Glutamatergic neuron (in vitro differentiated cells): Measurements from ENCODE around the gene AMIGO3. TPM values are rescaled to one million over a fixed set of nuclear protein-coding genes. Genes with fewer than 3 reads are reported as not detected.

Source experiments
- DNase-seq: peaks from one replicate; pipeline ENCODE4 v3.0.0; 2022
- H3K27ac Mint-ChIP-seq: one replicate; pipeline ENCODE4 v1.8.0; 2020; ENCODE audit warnings: mild to moderate bottlenecking, mixed read lengths, inconsistent platforms; ENCODE audit not compliant: unreplicated experiment
- H3K27me3 Mint-ChIP-seq: one replicate; pipeline ENCODE4 v1.8.0; 2020; ENCODE audit warnings: mild to moderate bottlenecking, moderate library complexity, mixed read lengths, inconsistent platforms; ENCODE audit not compliant: unreplicated experiment
- H3K36me3 Mint-ChIP-seq: one replicate; pipeline ENCODE4 v1.8.0; 2020; ENCODE audit warnings: mild to moderate bottlenecking, mixed read lengths, inconsistent platforms; ENCODE audit not compliant: unreplicated experiment
- H3K4me1 Mint-ChIP-seq: one replicate; pipeline ENCODE4 v1.8.0; 2020; ENCODE audit warnings: mild to moderate bottlenecking, low read depth, mixed read lengths, inconsistent platforms; ENCODE audit not compliant: unreplicated experiment
- H3K4me3 Mint-ChIP-seq: one replicate; pipeline ENCODE4 v1.8.0; 2020; ENCODE audit warnings: mild to moderate bottlenecking, mixed read lengths, inconsistent platforms; ENCODE audit not compliant: unreplicated experiment
- H3K9me3 Mint-ChIP-seq: one replicate; pipeline ENCODE4 v1.8.0; 2020; ENCODE audit warnings: mild to moderate bottlenecking, moderate library complexity, mixed read lengths, inconsistent platforms; ENCODE audit not compliant: unreplicated experiment
- CTCF ChIP-seq: fragments of 200-600 bp; sonication (generic); IDR thresholded peaks from one replicate; pipeline ENCODE4 v1.5.0; 2021; ENCODE audit not compliant: partially characterized antibody, unreplicated experiment
- total RNA-seq: library from RNA; stranded (reverse); fragmentation: NEBNext Ultra II Directional; extraction: Animal tissue kit (Norgen Biotek cat#: 25700); gene quantifications from one replicate; pipeline ENCODE4 v1.2.1, GENCODE V29; 2021; ENCODE audit not compliant: unreplicated experiment

The AMIGO3 gene
- total RNA-seq, 1 donor from 2014 or later, result 1.4 TPM

GRCh38 chr3:49725906-49726681, 6.6 kb upstream of the AMIGO3 start:
- H3K4me3 Mint-ChIP-seq, result no peak overlapping the region
- H3K4me1 Mint-ChIP-seq, result no peaks in the 10 kb centered on the region
- no peak overlapping the region for H3K27ac Mint-ChIP-seq
- peaks cover 5% of the 10 kb centered on the region for H3K9me3 Mint-ChIP-seq
- H3K27me3 Mint-ChIP-seq, result no peaks in the 10 kb centered on the region
- TF ChIP-seq CTCF, result no peak
- no peaks in the 10 kb centered on the region for H3K36me3 Mint-ChIP-seq
- no peak for DNase-seq

- Mint-ChIP-seq H3K27me3 (peaks cover 13% of the 10 kb centered on the region), H3K4me3 (peak overlapping the region; percentile 94), H3K4me1 (peaks cover 3% of the 10 kb centered on the region), H3K9me3 (peaks cover 12% of the 10 kb centered on the region), H3K27ac (peak overlapping the region; percentile 87), H3K36me3 (no peaks in the 10 kb centered on the region)
- TF ChIP-seq CTCF, result no peak
- DNase-seq, result no peak
Measured at GRCh38 chr3:49724586-49724985, 5.1 kb upstream of the AMIGO3 start.

DNA sequence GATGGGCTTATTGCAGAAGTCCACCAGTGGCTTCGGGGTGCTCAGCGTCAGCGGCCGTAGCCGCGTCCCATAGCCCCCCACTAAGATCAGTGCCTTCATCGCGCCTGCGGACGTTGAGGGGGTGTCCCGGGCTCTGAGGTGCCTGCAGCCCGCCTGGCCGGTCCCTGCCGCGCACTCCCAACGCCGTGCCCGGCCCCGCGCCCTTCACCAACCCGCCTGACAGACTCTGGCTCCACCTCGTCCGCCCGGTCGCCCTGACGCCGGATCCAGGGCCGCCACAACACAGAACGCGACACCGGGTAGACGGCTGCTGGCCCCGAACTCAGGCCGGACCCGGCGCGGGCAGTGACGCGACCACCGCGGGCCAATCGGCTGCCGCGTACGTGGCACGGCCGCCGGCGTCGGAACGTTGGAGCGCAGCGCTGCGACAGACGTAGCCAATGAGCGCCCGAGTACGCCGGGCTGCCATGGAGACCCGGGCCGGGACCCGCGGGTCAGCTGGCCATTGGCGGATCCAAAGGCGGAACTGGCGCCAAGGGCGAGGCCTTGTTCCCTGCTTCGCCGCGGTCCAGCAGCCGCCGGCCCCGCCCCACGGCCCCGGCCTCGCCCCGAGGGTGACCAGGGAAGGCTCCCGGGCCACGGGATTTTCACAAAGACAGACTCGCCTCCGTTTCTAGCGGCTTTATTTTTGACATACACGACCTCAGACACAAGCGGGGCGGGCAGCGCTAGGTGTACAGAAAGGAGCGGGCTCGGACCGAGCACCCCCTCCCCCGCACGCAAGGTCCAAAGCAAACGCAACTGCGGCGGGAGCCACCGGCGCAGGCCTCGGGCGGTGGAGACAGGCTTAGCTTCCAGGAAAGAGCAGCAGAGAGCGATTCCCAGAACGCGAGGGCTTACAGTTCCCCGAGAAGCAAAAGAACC, 4.4 kb upstream of the AMIGO3 start, which contains the start of gene GMPPB:
Gene GMPPB (minus strand): TSS at position 324 of the 924 bp plus-strand sequence. CDS start 225 bp downstream, at position 99.
- peak; percentile 97 for DNase-seq
- Mint-ChIP-seq H3K9me3 (peaks cover 16% of the 10 kb centered on the region), H3K27me3 (peaks cover 15% of the 10 kb centered on the region), H3K4me1 (peaks cover 3% of the 10 kb centered on the region), H3K36me3 (no peaks in the 10 kb centered on the region), H3K4me3 (peak within 1 kb of the TSS; percentile 94), H3K27ac (peak within 1 kb of the TSS; percentile 87)
- TF ChIP-seq CTCF, result no peak

DNA sequence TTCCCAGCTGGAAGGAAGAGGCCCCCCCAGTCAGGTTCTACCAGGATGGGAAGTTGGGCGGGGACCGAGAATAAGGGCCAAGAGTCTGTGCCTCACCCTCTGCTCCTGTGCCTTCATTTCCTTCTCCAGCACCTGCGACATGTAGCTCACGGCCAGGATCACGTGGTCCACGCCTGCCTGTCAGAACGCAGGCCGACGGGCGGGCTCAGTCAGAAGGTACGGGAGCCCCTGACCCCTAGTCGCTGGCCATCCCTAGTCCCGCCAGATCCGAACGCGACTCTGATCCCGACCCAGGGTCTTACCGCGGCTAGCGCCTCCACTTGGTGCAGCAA, 3.8 kb upstream of the AMIGO3 start:
- Mint-ChIP-seq H3K9me3 (peaks cover 16% of the 10 kb centered on the region), H3K27me3 (peaks cover 19% of the 10 kb centered on the region), H3K36me3 (no peaks in the 10 kb centered on the region), H3K27ac (peak overlapping the region; percentile 86), H3K4me3 (peak overlapping the region; percentile 94), H3K4me1 (peaks cover 7% of the 10 kb centered on the region)
- DNase-seq, result peak; percentile 59
- no peak for TF ChIP-seq CTCF
